ENCODE data around the gene CXCL12.

- TF ChIP-seq, protein P1, sequence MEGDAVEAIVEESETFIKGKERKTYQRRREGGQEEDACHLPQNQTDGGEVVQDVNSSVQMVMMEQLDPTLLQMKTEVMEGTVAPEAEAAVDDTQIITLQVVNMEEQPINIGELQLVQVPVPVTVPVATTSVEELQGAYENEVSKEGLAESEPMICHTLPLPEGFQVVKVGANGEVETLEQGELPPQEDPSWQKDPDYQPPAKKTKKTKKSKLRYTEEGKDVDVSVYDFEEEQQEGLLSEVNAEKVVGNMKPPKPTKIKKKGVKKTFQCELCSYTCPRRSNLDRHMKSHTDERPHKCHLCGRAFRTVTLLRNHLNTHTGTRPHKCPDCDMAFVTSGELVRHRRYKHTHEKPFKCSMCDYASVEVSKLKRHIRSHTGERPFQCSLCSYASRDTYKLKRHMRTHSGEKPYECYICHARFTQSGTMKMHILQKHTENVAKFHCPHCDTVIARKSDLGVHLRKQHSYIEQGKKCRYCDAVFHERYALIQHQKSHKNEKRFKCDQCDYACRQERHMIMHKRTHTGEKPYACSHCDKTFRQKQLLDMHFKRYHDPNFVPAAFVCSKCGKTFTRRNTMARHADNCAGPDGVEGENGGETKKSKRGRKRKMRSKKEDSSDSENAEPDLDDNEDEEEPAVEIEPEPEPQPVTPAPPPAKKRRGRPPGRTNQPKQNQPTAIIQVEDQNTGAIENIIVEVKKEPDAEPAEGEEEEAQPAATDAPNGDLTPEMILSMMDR (IDR thresholded peaks at IDR 0.05), result no peak
- no peak for TF ChIP-seq POLR2A (IDR thresholded peaks at IDR 0.05)
- TF ChIP-seq POLR2AphosphoS5 (IDR thresholded peaks at IDR 0.05), result no peak
Observed at GRCh38 chr10:44389150-44389549, 4.3 kb upstream of the CXCL12 start.

Measured in prostate gland (tissue), 2 donors.